SKM-1 (cell line): ENCODE results near the gene FNBP1.

Source experiments
- DNase-seq: peaks from one replicate; lab custom pipeline; 2025; ENCODE audit not compliant: unreplicated experiment; lab: John Stamatoyannopoulos, UW

FNBP1 gene

DNA sequence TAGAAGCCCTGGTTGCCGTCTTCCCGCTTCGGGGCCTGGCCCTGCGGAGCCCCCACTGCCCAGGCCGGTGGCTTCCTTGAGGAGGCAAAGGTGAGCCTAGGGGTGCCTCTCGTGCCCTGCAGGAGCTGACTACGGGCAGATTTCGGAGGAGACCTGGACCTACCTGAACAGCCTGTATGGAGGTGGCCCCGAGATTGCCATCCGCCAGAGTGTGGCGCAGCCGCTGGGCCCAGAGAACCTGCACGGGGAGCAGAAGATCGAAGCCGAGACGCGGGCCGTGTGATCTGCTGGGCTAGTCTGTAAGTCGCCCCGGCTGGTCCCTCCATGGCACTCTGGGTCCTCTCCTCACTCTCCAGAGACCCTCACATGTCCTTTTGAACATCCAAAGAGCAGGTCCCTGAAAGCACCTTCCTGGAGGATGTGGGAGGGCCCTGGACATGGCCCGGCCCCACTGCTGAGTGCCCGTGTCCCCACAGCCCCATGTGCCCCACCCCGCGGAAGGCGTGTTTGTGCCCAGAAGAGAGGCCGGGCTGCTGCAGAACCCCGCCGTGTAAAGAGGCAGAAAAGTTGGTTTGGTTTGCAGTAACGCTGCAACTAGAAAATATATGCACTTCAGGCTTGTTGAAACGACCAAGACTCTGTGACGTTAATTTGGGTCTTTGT lies 162.9 kb downstream of the FNBP1 start:
- no peak for DNase-seq

DNA sequence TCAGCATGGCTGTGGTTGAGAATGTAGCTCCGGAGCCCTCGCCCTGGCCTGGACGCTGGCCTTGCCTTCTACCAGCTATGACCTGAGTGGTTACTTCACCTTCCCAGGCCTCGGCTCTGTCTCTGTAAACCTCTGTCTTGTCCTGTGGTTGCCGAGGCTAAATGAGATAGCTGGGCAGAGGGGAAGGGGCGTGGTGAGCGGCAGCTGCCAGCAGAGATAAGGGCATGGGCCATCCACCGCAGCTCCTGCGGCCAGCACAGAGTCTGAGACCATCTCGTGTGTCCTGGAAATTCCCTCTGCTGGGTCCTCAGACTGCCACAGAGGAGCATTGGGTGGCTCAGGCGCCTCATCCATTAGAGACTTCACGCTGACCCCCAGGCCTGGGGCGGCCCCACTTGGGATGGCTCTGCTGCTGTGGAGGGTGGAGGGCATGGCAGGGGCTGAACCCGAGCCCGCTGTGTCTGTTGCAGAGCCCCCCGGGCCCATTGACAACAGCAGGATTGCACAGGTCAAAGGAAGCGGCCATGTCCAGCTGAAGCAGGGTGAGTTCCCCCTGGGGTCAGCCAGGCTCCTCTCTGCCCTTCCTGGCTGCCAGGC lies 163.8 kb downstream of the FNBP1 start:
- DNase-seq, result no peak

DNA sequence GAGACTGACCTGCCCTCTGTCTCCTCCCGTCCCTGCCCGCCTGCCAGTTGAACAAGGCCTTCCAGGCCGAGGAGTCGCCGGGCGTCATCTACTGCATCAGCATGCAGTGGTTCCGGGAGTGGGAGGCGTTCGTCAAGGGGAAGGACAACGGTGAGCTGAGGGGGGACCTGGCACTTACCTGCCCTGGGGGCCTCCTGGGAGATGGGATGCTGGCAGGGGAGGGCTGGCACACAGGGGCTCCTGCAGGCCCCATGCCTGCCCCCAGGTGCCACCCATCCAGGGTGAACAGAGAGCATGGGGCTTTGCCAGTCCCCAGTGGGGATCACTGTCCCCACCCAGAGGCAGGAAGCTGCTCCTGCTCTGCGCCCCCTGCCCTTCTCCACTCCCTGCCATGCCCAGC lies 164.7 kb downstream of the FNBP1 start:
- DNase-seq, result no peak

DNA sequence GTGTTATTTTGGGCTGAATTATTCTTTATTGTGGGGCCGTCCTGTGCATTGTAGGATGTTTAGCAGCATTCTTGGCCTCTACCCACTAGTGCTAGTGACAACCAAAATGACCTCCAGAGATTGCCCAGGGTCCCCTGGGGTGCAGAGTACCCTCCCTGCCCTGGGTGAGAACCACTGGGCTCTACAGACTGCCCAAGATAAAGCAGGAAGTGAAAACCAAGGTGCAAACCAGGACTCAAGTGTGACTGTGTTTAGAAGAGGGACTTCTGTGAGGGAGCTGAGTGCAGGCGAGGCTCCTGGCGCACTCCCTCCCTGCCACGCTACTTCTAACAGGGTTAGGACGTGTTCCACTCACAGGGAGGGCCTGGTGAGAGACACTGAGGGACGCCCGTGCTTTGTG lies 166.2 kb downstream of the FNBP1 start:
- DNase-seq, result no peak

DNA sequence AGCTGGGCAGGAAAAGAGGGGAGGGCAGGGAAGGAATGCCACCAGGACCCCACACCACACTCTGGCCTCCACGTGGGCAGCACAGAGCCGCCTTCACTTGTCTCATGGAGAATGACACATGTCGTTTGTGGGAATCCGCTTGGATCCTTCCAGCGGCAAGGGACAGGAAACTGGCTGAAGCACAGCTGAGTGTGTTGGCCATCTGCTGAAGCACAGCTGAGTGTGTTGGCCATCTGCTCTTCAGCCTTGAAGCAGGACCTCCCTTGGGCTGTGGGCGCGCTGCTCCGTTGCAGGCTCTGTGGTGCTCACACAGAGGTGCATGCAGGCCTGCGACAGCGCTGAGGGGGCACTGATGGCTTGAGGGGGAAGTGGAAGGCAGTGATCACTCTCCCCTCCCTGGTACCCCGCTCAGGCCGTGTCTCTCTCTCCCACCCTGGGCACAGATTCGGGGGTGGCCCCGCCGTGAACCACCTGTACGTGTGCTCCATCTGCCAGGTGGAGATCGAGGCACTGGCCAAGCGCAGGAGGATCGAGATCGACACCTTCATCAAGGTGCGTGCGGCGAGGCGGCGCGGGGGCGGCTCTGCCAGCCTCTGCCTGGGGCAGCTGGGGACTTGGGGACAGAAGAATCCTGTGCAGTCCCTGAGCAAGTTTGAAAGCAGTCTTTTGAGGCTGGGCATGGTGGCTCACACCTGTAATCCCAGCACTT lies 167.1 kb downstream of the FNBP1 start:
- DNase-seq, result no peak

DNA sequence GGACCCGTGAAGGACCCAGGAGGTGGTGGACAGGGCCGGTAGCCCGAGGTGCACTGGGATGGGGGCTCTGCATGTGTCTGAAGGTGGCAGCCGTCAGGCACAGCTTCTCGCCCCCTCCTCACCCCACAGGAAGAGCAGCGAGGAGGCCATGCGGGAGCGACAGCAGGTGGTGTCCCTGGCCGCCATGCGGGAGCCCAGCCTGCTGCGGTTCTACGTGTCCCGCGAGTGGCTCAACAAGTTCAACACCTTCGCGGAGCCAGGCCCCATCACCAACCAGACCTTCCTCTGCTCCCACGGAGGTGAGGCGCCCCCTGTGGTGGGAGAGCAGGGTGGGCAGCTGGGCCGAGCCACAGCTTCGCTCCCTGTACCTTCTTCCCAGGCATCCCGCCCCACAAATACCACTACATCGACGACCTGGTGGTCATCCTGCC lies 167.8 kb downstream of the FNBP1 start:
- no peak for DNase-seq

DNA sequence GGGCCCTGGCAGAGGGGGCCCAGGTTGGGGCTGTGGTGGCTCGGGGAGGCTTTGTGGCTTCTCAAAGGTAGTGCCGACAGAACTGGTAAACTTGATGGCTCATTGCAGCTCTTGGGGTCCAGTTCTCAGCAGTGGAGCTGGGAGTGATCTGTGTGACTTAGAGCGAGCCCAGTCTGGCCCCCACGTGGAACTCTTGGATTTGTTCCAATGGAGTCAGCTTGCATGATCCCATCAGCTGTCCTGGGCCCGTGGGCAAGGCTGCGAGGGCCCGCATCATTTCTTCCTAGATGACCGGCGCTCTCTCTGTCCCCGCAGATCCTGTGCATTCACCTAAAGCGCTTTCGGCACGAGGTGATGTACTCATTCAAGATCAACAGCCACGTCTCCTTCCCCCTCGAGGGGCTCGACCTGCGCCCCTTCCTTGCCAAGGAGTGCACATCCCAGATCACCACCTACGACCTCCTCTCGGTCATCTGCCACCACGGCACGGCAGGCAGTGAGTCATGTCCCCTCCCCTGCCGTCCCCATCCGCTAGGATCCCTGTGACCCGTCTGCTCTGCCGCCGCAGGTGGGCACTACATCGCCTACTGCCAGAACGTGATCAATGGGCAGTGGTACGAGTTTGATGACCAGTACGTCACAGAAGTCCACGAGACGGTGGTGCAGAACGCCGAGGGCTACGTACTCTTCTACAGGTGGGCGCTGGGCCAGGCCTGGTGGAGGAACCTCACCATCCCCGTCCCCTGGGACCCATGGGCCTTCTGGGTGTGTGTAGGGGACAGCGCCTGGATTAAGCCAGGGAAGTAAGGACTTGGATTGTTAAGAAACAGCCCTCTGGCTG lies 168.5 kb downstream of the FNBP1 start:
- no peak for DNase-seq

DNA sequence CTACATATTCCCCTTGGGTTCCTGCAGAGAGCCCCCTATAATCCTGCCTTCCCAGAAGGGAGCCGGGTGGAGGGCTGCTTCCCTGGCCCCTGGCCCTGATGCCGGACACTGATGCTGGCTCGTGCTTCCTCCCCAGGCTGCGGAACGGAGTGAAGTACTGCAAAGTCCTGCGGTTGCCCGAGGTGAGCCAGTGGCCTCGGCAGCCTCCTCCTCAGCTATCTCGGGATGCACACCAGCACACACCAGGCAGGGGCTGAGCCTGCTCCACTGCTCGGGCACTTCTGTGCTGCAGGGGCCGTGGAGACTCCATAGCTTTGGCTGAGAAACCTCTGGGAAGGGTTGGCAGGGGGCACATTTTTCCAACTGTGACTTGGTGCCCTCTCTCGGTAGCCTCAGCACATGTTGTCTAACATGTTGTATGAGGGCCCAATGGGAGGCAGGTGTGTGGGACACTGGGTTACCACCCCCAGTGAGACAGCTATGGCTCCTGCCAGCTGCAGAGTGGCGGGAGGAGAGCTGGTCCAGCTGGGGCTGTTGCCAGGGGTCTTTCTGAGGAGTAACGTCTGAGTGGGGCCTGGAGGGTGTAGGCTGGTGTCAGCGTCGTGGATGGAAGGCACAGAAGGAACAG lies 169.3 kb downstream of the FNBP1 start:
- DNase-seq, result no peak

DNA sequence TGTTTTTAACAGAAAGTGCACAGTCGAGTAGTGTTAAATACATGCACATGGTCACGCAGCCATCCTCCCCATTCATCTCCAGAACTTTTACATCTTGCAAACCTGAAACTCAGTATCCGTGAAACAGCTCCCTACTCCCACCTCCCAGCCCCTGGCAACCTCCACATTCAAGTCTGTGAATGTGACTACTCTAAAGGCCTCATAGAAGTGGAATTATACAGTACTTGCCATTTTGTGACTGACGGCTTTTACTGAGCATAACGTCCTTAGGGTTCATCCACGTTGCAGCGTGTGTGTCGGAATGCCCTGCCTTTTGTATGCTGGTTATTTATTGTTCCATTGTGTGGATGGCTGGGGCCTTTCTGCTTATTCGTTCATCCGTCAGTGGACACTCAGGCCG lies 171.9 kb downstream of the FNBP1 start:
- DNase-seq, result no peak

DNA sequence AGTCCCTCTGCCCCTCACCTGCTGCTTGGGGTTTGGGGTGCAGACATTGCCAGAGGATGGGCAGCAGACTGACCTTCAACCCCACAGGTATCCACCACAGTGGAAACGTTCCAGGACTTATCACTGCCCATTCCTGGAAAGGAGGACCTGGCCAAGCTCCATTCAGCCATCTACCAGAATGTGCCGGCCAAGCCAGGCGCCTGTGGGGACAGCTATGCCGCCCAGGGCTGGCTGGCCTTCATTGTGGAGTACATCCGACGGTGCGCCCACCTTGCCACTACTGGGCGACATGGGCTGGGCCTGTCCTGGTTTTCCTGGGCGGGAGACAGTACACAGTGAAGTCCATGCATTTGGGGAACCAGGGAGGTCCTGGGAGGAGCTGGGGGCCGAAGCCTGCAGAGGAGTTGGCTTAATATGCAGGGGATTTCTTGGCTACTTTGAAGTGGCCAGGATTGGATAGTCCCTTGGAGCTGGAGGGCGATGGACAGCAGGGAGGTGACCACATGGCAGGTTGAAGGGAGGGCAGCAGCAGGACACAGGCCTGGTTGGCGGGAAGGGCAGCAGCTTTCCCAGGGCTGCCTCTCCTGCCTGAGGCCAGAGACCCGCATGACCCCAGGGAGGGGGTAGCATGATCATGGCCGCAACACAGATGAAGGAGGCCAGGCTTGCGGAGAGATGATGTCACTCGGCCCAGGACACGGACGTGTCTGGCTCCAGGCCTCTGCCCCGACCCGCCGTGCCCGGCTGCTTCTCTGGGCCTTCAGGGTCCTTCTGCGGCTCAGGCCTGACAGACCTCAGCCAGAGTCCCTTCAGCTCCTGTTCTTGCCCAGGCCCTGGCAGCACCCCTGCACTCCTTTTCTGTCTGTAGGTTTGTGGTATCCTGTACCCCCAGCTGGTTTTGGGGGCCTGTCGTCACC lies 173.1 kb downstream of the FNBP1 start:
- DNase-seq, result no peak

DNA sequence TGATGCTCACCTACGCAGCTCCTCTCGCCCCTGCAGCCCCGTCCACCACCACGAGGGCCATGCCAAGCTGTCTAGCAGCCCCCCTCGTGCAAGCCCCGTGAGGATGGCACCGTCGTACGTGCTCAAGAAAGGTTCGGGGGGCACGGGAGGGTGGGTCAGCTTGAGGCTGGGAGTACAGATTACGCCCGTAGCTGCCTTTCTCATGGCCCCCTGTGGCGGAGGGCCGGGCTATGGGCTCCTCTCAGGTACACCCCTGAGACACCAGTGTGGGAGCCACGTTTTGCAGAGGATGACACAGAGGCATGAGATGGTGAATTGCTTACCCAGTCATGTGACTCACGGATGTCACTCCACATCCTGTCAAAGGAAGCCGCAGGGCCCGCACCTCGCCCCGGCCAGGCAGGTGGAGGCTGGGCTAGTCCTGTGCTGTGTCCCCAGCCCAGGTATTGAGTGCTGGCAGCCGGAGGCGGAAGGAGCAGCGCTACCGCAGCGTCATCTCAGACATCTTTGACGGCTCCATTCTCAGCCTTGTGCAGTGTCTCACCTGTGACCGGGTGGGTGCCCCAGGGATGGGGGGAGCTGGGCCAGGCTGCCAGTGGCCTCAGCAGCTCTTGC lies 174.0 kb downstream of the FNBP1 start:
- no peak for DNase-seq

DNA sequence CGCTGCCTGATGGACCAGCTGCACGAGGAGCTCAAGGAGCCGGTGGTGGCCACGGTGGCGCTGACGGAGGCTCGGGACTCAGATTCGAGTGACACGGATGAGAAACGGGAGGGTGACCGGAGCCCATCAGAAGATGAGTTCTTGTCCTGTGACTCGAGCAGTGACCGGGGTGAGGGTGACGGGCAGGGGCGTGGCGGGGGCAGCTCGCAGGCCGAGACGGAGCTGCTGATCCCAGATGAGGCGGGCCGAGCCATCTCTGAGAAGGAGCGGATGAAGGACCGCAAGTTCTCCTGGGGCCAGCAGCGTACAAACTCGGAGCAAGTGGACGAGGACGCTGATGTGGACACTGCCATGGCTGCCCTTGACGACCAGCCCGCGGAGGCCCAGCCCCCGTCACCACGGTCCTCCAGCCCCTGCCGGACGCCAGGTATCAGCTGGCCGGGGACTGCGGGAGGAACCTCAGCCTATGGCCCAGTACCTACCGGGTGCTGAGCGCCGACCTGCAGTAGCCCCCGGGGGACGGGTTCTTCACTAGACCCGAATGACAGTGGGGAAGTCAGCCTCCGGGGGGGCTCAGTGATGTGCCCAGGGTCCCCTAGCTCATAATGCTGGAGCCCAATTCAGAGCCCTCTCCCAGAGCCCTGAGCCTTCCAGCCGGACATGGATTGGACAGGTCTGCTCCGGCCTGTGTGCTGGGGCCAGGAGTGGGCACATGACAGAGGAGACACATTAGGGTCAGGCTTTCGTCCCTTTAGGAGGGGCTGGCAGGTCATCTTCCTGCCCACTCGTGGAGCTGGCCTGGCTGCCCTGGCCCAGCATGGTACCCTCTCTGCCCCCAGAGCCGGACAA lies 174.7 kb downstream of the FNBP1 start:
- DNase-seq, result no peak

DNA sequence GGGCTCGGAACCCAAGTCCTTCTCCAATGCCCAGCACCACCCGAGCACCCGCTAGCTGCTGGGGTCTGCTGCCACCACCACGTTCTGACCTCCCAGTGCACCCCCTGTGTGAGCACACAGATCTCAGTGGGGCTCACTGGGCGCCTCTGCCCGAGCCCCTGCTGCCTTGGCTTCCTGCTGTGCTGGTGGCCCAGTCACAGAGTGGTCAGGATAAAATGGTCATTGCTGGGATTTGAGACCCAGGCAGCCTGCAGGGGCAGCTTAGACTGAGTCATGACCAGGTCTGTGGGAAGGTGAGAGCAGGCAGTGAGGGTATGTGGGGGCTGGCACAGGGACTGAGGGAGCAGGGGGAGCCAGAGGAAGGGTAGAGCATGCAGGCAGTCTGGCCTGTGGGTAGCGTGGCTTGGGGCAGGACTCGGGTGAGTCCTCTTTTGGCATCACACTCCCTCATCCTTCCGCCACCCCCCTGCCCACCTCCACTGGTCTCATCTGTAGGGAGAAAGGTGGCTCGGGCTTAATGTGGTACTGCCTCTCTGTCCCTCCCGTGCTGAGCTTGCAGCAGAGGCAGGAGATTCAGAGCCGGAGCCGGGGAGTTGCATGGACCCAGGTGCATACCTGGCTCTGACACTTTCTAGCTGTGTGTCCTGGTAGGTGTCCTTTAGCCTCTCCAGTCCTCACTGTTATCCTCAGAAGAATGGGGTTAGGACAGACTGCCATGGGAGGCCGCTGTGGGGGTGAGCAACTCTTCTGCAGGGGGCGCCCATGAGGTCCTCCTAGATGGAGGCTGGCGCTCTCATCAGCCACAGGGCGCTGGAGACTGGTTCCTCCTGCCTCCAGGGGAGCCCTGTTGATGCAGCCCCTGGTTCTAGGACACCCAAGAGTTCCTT lies 175.6 kb downstream of the FNBP1 start:
- no peak for DNase-seq

DNA sequence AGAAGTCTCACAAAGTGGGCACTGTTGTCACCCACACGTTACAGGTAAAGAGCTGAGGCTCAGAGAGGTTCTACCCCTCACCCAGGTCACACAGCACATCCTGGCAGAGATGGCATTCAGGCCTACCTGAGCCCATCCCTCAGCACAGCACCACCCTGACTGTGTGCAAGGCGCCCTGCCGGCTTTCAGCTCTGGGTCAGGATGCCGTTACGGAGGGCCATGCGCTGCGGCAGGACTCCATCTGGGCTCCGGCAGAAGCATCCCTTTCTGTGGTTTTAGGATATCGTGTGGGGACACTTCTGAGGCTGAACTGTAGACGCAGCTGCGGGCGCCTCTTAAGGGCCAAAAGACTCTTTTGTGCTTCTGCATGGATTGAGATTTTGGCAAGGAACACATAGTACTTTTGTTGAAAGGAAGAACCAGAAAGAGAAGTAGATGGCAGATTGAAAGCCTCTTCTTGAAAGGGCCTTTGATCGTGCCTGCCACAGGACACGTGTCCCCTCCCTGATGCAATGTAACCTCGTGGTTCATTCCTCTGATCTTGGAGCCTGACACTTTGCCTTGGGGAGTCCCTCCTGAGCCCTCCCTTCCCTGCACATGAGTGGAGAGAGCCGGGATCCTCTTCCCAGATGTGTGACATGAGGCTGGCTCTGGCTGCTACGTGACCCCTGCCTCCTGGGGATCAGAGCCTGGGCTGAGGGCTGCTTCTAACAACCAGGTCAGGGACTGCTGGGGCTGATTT lies 176.4 kb downstream of the FNBP1 start:
- DNase-seq, result no peak

DNA sequence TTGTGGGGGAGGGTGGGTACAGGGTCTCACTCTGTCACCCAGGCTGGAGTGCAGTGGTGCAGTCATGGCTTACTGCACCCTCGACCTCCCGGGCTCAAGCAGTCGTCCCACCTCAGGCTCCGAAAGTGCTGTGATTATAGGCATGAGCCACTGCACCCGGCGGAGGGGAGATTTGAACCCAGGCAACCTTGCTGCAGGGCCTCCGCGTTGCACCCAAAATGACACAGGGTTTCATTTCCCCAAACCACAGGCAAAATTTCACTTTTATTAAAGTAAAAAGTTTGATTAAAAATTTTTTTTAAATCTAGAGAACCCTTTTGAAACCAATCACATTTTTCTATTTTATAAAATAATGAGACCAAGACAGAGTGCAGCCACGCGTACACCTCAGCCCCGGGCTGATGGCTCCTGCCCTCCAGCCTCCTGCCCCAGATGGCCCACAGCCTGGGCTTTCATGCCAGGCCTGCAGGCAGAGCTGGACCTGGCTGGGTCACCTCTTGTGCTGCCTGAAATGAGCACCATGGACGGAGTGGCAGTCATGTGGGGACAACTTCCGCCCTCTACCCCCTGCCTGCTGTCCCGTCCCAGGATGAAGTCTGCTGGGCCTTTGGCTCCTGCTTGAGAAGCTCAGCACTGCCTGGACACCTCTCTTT lies 177.2 kb downstream of the FNBP1 start:
- DNase-seq, result no peak

DNA sequence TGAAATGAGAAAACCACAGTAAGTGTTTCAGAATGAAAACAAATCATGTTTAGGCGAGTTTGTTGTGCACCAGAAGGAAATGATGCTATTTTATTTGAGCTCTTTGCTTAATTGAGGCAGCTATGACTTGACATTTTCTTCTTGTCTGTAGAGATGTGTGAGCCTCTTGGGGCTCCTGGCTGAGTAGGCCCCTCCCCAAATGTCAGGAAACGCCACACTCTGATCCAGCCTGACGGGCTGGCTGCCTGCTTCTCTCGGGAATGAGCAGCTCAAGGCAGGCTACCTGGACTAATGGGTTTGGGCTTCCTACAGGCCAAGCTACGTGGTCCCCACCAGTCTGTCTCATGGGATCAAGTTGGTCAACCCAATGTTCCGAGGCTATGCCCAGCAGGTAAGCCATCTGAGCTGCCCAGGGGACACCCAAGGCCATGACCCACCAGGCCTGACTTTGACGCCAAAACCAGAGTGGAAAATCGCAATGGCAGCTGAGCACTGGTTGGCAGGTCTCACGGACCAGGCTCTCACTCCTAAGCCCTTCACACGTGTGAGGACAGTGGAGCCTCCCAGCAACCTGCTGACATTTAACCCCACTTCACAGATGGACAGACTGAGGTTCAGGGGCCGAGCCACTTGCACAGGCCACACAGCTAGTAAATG lies 177.9 kb downstream of the FNBP1 start:
- no peak for DNase-seq
